NCI-H2227 (cell line): Measurements from ENCODE around the gene ACTN1.

Source experiments
- DNase-seq: peaks from one replicate; lab custom pipeline; 2025; ENCODE audit not compliant: unreplicated experiment; lab: John Stamatoyannopoulos, UW

Gene ACTN1

GRCh38 chr14:68891851-68892660 lies 87.0 kb downstream of the ACTN1 start:
- no peak for DNase-seq

GRCh38 chr14:68890173-68890931 lies 88.8 kb downstream of the ACTN1 start:
- DNase-seq, result no peak

- DNase-seq, result no peak
Observed at GRCh38 chr14:68888883-68889282, 90.2 kb downstream of the ACTN1 start.

GRCh38 chr14:68888025-68888850 lies 90.9 kb downstream of the ACTN1 start:
- DNase-seq, result no peak

- no peak for DNase-seq
Observed at GRCh38 chr14:68886109-68886434, 93.0 kb downstream of the ACTN1 start.

- DNase-seq, result no peak
Observed at GRCh38 chr14:68885226-68886108, 93.6 kb downstream of the ACTN1 start.

GRCh38 chr14:68884031-68885030 lies 94.8 kb downstream of the ACTN1 start:
- no peak for DNase-seq

GRCh38 chr14:68882235-68882634 lies 96.9 kb downstream of the ACTN1 start:
- no peak for DNase-seq

- no peak for DNase-seq
Observed at GRCh38 chr14:68881396-68881795, 97.7 kb downstream of the ACTN1 start.

- no peak for DNase-seq
Observed at GRCh38 chr14:68880581-68881105, 98.5 kb downstream of the ACTN1 start.

- DNase-seq, result no peak
Observed at GRCh38 chr14:68879841-68880575, 99.1 kb downstream of the ACTN1 start.

- no peak for DNase-seq
Observed at GRCh38 chr14:68879321-68879781, 99.8 kb downstream of the ACTN1 start.

- DNase-seq, result no peak
Observed at GRCh38 chr14:68878908-68879307, 100.2 kb downstream of the ACTN1 start.

- no peak for DNase-seq
Observed at GRCh38 chr14:68877993-68878575, 101.0 kb downstream of the ACTN1 start.

GRCh38 chr14:68876976-68877375 lies 102.1 kb downstream of the ACTN1 start:
- no peak for DNase-seq

GRCh38 chr14:68874746-68875155 lies 104.4 kb downstream of the ACTN1 start:
- no peak for DNase-seq

GRCh38 chr14:68873376-68873775 lies 105.7 kb downstream of the ACTN1 start:
- no peak for DNase-seq

GRCh38 chr14:68871392-68871791 lies 107.7 kb downstream of the ACTN1 start:
- no peak for DNase-seq
